Measurements from ENCODE around the gene GALNT17. TPM values are rescaled to one million over a fixed set of nuclear protein-coding genes. Genes with fewer than 3 reads are reported as not detected.
"Not testable (repeated sequence)": the region's sequence is repeated elsewhere in the genome, so short reads cannot be mapped to it uniquely, and the experiment has no call there.

GALNT17 gene
- total and polyA plus RNA-seq, 12 donors: 15.1 to 87.0 (median 55.4) TPM

GRCh38 chr7:71636329-71636728 lies 504.4 kb downstream of the GALNT17 start:
- ATAC-seq: peak in 6 of 8 donors; percentile 31 to 68 (median 50)
- Histone ChIP-seq H3K4me1 (peaks cover 0 to 22% (median 8%) of the 10 kb centered on the region in 9 donors), H3K27me3 (no peaks in the 10 kb centered on the region), H3K9me3 (no peaks in the 10 kb centered on the region), H3K36me3 (no peaks in the 10 kb centered on the region), H3K4me3 (no peak overlapping the region), H3K27ac (peak overlapping the region in 2 of 10 donors; percentile 35 to 43)
- WGBS, 2 donors: 33 to 44% methylated on average over 4 of the region's 4 CpGs
- TF ChIP-seq CTCF (IDR thresholded peaks at IDR 0.05): no peak
- intact Hi-C loops (cut with DNase I): loop anchor here in 1 of 10 donors (10.0 kb wide), 1 partner anchor 402 kb away; no protein-coding TSS in a partner anchor
- no peak for DNase-seq

GRCh38 chr7:71637578-71637977 lies 505.6 kb downstream of the GALNT17 start:
- 64% methylated on average over 6 of the region's 6 CpGs for WGBS, 2 donors
- Histone ChIP-seq H3K27me3 (no peaks in the 10 kb centered on the region), H3K36me3 (no peaks in the 10 kb centered on the region), H3K4me3 (no peak overlapping the region), H3K4me1 (peaks cover 0 to 22% (median 8%) of the 10 kb centered on the region in 9 donors), H3K9me3 (no peaks in the 10 kb centered on the region), H3K27ac (no peak overlapping the region)
- no peak for TF ChIP-seq CTCF (IDR thresholded peaks at IDR 0.05)
- intact Hi-C loops (cut with DNase I): loop anchor here in 1 of 10 donors (10.0 kb wide), 1 partner anchor 403 kb away; no protein-coding TSS in a partner anchor
- ATAC-seq (peak in 4 of 8 donors; percentile 32 to 72 (median 55)), DNase-seq (no peak)

- Histone ChIP-seq H3K4me1 (peaks cover 0 to 19% (median 8%) of the 10 kb centered on the region in 9 donors), H3K4me3 (no peak overlapping the region), H3K27ac (no peak overlapping the region), H3K36me3 (no peaks in the 10 kb centered on the region), H3K9me3 (no peaks in the 10 kb centered on the region), H3K27me3 (no peaks in the 10 kb centered on the region)
- WGBS, 2 donors: 43 to 60% methylated on average over 1 of the region's 1 CpG
- DNase-seq (no peak), ATAC-seq (no peak)
- TF ChIP-seq CTCF (IDR thresholded peaks at IDR 0.05): no peak
- intact Hi-C loops (cut with DNase I): loop anchor here in 1 of 10 donors (10.0 kb wide), 1 partner anchor 403 kb away; no protein-coding TSS in a partner anchor
These were observed 506.2 kb downstream of the GALNT17 start for GRCh38 chr7:71638108-71638507.

- Histone ChIP-seq H3K27me3 (no peaks in the 10 kb centered on the region), H3K4me3 (no peak overlapping the region), H3K4me1 (peaks cover 0 to 10% (median 0%) of the 10 kb centered on the region in 9 donors), H3K36me3 (no peaks in the 10 kb centered on the region), H3K27ac (no peak overlapping the region), H3K9me3 (peaks cover 0 to 2% (median 0%) of the 10 kb centered on the region in 11 donors)
- no peak for TF ChIP-seq CTCF (IDR thresholded peaks at IDR 0.05)
- no peak for DNase-seq
- intact Hi-C loops (cut with DNase I): loop anchor here in 1 of 10 donors (10.0 kb wide), 1 partner anchor 405 kb away; no protein-coding TSS in a partner anchor
- 79 to 87% methylated on average over 12 of the region's 12 CpGs for WGBS, 2 donors
- ATAC-seq: no peak
These were observed 507.6 kb downstream of the GALNT17 start for GRCh38 chr7:71639382-71640085.

- ATAC-seq; H3K4me3 ChIP-seq; DNase-seq; H3K4me1 ChIP-seq; H3K27ac ChIP-seq; H3K36me3 ChIP-seq; intact Hi-C loops (cut with DNase I); H3K27me3 ChIP-seq: not testable (repeated sequence)
- peaks cover 0 to 23% (median 0%) of the 10 kb centered on the region in 11 donors for H3K9me3 ChIP-seq
- WGBS, 2 donors: 85 to 92% methylated on average over 9 of the region's 9 CpGs
These were observed 511.1 kb downstream of the GALNT17 start for GRCh38 chr7:71643031-71643430.
